ENCODE data around the gene KCNK1. TPM values are rescaled to one million over a fixed set of nuclear protein-coding genes. Genes with fewer than 3 reads are reported as not detected.

Gene KCNK1
- total RNA-seq, 4 donors from 2014 or later, result 1.2 to 25.7 (median 21.7) TPM

DNA sequence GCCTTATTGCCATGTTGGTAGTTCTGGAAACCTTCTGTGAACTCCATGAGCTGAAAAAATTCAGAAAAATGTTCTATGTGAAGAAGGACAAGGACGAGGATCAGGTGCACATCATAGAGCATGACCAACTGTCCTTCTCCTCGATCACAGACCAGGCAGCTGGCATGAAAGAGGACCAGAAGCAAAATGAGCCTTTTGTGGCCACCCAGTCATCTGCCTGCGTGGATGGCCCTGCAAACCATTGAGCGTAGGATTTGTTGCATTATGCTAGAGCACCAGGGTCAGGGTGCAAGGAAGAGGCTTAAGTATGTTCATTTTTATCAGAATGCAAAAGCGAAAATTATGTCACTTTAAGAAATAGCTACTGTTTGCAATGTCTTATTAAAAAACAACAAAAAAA lies 57.4 kb downstream of the KCNK1 start:
- Histone ChIP-seq H3K36me3 (no peaks in the 10 kb centered on the region), H3K27ac (no peak overlapping the region), H3K27me3 (no peaks in the 10 kb centered on the region), H3K4me3 (no peak overlapping the region), H3K4me1 (peaks cover 0 to 27% (median 7%) of the 10 kb centered on the region in 4 donors), H3K9me3 (no peaks in the 10 kb centered on the region)
- 90 to 93% methylated on average over 4 to 5 of the region's 5 CpGs for WGBS, 2 donors (ENCODE audit: low coverage in 1 of 2)
- TF ChIP-seq EP300 (IDR thresholded peaks at IDR 0.05; ENCODE audit: low read depth) (no peak), POLR2A (IDR thresholded peaks at IDR 0.05) (no peak)
- TF ChIP-seq, protein P1, sequence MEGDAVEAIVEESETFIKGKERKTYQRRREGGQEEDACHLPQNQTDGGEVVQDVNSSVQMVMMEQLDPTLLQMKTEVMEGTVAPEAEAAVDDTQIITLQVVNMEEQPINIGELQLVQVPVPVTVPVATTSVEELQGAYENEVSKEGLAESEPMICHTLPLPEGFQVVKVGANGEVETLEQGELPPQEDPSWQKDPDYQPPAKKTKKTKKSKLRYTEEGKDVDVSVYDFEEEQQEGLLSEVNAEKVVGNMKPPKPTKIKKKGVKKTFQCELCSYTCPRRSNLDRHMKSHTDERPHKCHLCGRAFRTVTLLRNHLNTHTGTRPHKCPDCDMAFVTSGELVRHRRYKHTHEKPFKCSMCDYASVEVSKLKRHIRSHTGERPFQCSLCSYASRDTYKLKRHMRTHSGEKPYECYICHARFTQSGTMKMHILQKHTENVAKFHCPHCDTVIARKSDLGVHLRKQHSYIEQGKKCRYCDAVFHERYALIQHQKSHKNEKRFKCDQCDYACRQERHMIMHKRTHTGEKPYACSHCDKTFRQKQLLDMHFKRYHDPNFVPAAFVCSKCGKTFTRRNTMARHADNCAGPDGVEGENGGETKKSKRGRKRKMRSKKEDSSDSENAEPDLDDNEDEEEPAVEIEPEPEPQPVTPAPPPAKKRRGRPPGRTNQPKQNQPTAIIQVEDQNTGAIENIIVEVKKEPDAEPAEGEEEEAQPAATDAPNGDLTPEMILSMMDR (IDR thresholded peaks at IDR 0.05), result no peak
- intact Hi-C loops (cut with DNase I; ENCODE audit: low total_unique reads) (no loop called here), in situ Hi-C loops (cut with MboI; ENCODE audit: low pct_ligation_motif_present in 1 of 4, low pct_unique_long_range_greater_than_20kb in 1 of 4, low sequenced_read_pairs in 3 of 4) (no loop called here)
- no peak for DNase-seq

- WGBS, 2 donors (ENCODE audit: low coverage in 1 of 2), result 80 to 93% methylated on average over 2 to 6 of the region's 6 CpGs
- intact Hi-C loops (cut with DNase I; ENCODE audit: low total_unique reads), result no loop called here
- Histone ChIP-seq H3K4me3 (no peak overlapping the region), H3K36me3 (no peaks in the 10 kb centered on the region), H3K9me3 (no peaks in the 10 kb centered on the region), H3K4me1 (peaks cover 0 to 27% (median 7%) of the 10 kb centered on the region in 4 donors), H3K27ac (no peak overlapping the region), H3K27me3 (no peaks in the 10 kb centered on the region)
- in situ Hi-C loops (cut with MboI; ENCODE audit: low pct_ligation_motif_present in 1 of 4, low pct_unique_long_range_greater_than_20kb in 1 of 4, low sequenced_read_pairs in 3 of 4), result no loop called here
- DNase-seq, result no peak
- TF ChIP-seq POLR2A (IDR thresholded peaks at IDR 0.05) (no peak), POLR2AphosphoS5 (IDR thresholded peaks at IDR 0.05) (no peak), EP300 (IDR thresholded peaks at IDR 0.05; ENCODE audit: low read depth) (no peak)
- TF ChIP-seq, protein P1 (IDR thresholded peaks at IDR 0.05), result no peak
These were observed 58.8 kb downstream of the KCNK1 start for GRCh38 chr1:233672732-233673131.

GRCh38 chr1:233673261-233673946 lies 59.5 kb downstream of the KCNK1 start:
- no peaks in the 10 kb centered on the region for H3K27me3 ChIP-seq
- TF ChIP-seq, protein P1 (IDR thresholded peaks at IDR 0.05), result no peak
- TF ChIP-seq EP300 (IDR thresholded peaks at IDR 0.05; ENCODE audit: low read depth) (no peak), POLR2A (IDR thresholded peaks at IDR 0.05) (no peak), POLR2AphosphoS5 (IDR thresholded peaks at IDR 0.05) (no peak)
- peaks cover 0 to 21% (median 6%) of the 10 kb centered on the region in 4 donors for H3K4me1 ChIP-seq
- in situ Hi-C loops (cut with MboI; ENCODE audit: low pct_ligation_motif_present in 1 of 4, low pct_unique_long_range_greater_than_20kb in 1 of 4, low sequenced_read_pairs in 3 of 4), result no loop called here
- no peaks in the 10 kb centered on the region for H3K9me3 ChIP-seq
- H3K36me3 ChIP-seq, result no peaks in the 10 kb centered on the region
- WGBS, 2 donors (ENCODE audit: low coverage in 1 of 2), result 49 to 55% methylated on average over 8 of the region's 8 CpGs
- intact Hi-C loops (cut with DNase I; ENCODE audit: low total_unique reads), result no loop called here
- H3K4me3 ChIP-seq, result no peak overlapping the region
- no peak for DNase-seq
- H3K27ac ChIP-seq, result no peak overlapping the region

GRCh38 chr1:233673947-233674431 lies 60.1 kb downstream of the KCNK1 start:
- in situ Hi-C loops (cut with MboI; ENCODE audit: low pct_ligation_motif_present in 1 of 4, low pct_unique_long_range_greater_than_20kb in 1 of 4, low sequenced_read_pairs in 3 of 4) (no loop called here), intact Hi-C loops (cut with DNase I; ENCODE audit: low total_unique reads) (no loop called here)
- Histone ChIP-seq H3K4me3 (no peak overlapping the region), H3K27ac (no peak overlapping the region), H3K27me3 (no peaks in the 10 kb centered on the region), H3K9me3 (no peaks in the 10 kb centered on the region), H3K4me1 (peaks cover 0 to 17% (median 5%) of the 10 kb centered on the region in 4 donors), H3K36me3 (no peaks in the 10 kb centered on the region)
- 85 to 92% methylated on average over 4 to 5 of the region's 5 CpGs for WGBS, 2 donors (ENCODE audit: low coverage in 1 of 2)
- TF ChIP-seq POLR2A (IDR thresholded peaks at IDR 0.05), result no peak
- TF ChIP-seq POLR2AphosphoS5 (IDR thresholded peaks at IDR 0.05), result no peak
- TF ChIP-seq, protein P1 (IDR thresholded peaks at IDR 0.05), result no peak
- TF ChIP-seq EP300 (IDR thresholded peaks at IDR 0.05; ENCODE audit: low read depth), result no peak
- DNase-seq, result no peak
